MM.1S (cell line): ENCODE measurements around the gene ALKBH3.

Source experiments
- DNase-seq: peaks from one replicate; pipeline ENCODE4 v3.0.0-alpha.2; 2015
- H2AFZ ChIP-seq: fragments of 300-600 bp; sonication (generic); 2 replicates; pipeline ENCODE4 v1.6.0; 2016; ENCODE audit warnings: antibody characterized with exemption, low read length
- H3F3A ChIP-seq: fragments of 300-600 bp; sonication (generic); 2 replicates; pipeline ENCODE4 v1.6.1; 2016; ENCODE audit warnings: mild to moderate bottlenecking, antibody characterized with exemption, low read length, moderate library complexity, mixed read lengths; ENCODE audit not compliant: insufficient read depth
- H3K27ac ChIP-seq: fragments of 300-600 bp; sonication (generic); 2 replicates; pipeline ENCODE4 v1.5.1; 2016; ENCODE audit warnings: mild to moderate bottlenecking, low read length
- H3K27me3 ChIP-seq: fragments of 300-600 bp; sonication (generic); replicated peaks from 2 replicates; pipeline ENCODE4 v1.6.0; 2016; ENCODE audit warnings: low read length; ENCODE audit not compliant: insufficient read depth
- H3K36me3 ChIP-seq: fragments of 300-600 bp; sonication (generic); replicated peaks from 2 replicates; pipeline ENCODE4 v1.6.1; 2016; ENCODE audit warnings: mild to moderate bottlenecking, low read length, mixed read lengths; ENCODE audit not compliant: insufficient read depth
- H3K4me1 ChIP-seq: fragments of 300-600 bp; sonication (generic); 2 replicates; pipeline ENCODE4 v1.6.1; 2016; ENCODE audit warnings: low read length, mixed read lengths
- H3K4me2 ChIP-seq: fragments of 300-600 bp; sonication (generic); 2 replicates; pipeline ENCODE4 v1.6.0; 2016; ENCODE audit warnings: low read depth, low read length
- H3K4me3 ChIP-seq: fragments of 300-600 bp; sonication (generic); 2 replicates; pipeline ENCODE4 v1.5.1; 2016; ENCODE audit warnings: low read length, mixed read lengths
- H3K79me2 ChIP-seq: fragments of 300-600 bp; sonication (generic); 2 replicates; pipeline ENCODE4 v1.6.1; 2016; ENCODE audit warnings: mixed run types, low read length, mixed read lengths
- H3K9ac ChIP-seq: fragments of 300-600 bp; sonication (generic); 2 replicates; pipeline ENCODE4 v1.6.1; 2016; ENCODE audit warnings: low read length, mixed read lengths
- H3K9me2 ChIP-seq: fragments of 300-600 bp; sonication (generic); replicated peaks from 2 replicates; pipeline ENCODE4 v1.6.1; 2016; ENCODE audit warnings: mild to moderate bottlenecking, low read length, mixed read lengths; ENCODE audit not compliant: insufficient read depth
- H3K9me3 ChIP-seq: fragments of 300-600 bp; sonication (generic); replicated peaks from 2 replicates; pipeline ENCODE4 v1.6.1; 2016; ENCODE audit warnings: mild to moderate bottlenecking, low read length, mixed read lengths; ENCODE audit not compliant: insufficient read depth
- H4K20me1 ChIP-seq: fragments of 300-600 bp; sonication (generic); 2 replicates; pipeline ENCODE4 v1.6.1; 2016; ENCODE audit warnings: mild to moderate bottlenecking, low read length, moderate library complexity, mixed read lengths; ENCODE audit not compliant: insufficient read depth
- EZH2 ChIP-seq: fragments of 300-600 bp; sonication (generic); optimal IDR thresholded peaks from 2 replicates; pipeline ENCODE3; 2017; ENCODE audit warnings: low read depth, mild to moderate bottlenecking, antibody characterized with exemption, low read length, mixed read lengths
- EZH2phosphoT487 ChIP-seq: fragments of 300-600 bp; sonication (generic); IDR thresholded peaks from 2 replicates; pipeline ENCODE4 v1.6.1; 2018; ENCODE audit warnings: antibody characterized with exemption, low read length
- TF ChIP-seq, protein P1 (sequence below): fragments of 300-600 bp; sonication (generic); IDR thresholded peaks from 2 replicates; pipeline ENCODE4 v1.5.1; 2016; ENCODE audit warnings: antibody characterized with exemption, low read length, mixed read lengths

The ALKBH3 gene

GRCh38 chr11:43880640-43881159 is at the start of gene ALKBH3:
Gene ALKBH3, plus strand, starts transcription at chr11:43880831. Its CDS starts 1,822 bp downstream, at chr11:43882653.
- Histone ChIP-seq H3K27ac (no peak within 1 kb of the TSS), H2AFZ (peak within 1 kb of the TSS; percentile 98)

DNA sequence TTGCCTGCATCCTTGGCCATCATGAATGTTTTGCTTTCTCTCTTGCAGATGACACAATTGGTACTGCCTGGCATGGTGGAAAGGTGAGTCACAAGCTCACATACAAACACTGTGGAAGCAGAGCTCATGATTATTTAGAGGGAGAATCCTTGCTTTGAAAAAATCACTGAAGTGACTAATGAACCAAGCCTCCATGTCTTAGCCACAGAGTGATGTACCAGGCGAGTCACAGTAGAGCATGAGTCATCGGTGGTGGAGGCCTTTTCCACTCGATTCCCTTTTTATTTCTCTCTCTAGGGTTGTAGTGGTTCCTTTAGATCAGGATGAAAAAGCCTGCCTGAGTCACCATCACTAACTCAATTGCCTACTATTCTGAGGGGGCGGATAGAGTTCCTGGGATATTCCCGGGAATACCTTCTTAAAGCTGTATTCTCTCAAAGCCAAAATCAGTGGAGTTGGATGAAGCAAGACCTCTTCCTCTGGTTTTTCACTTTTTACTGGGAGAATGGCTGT is 49.6 kb upstream of the ALKBH3 start:
- Histone ChIP-seq H3K9me3 (no peaks in the 10 kb centered on the region), H3K4me3 (no peak overlapping the region), H3K9me2 (no peaks in the 10 kb centered on the region), H3K9ac (no peak overlapping the region), H3K27me3 (no peaks in the 10 kb centered on the region), H3F3A (peaks cover 4% of the 10 kb centered on the region; the same call in 1 of the 2 replicates), H3K4me2 (no peak overlapping the region), H3K79me2 (no peaks in the 10 kb centered on the region), H2AFZ (no peak overlapping the region), H3K4me1 (0 out of 2 replicates have a peak, but pooled peaks cover 4% of the 10 kb centered on the region), H4K20me1 (no peaks in the 10 kb centered on the region), H3K27ac (no peak overlapping the region), H3K36me3 (no peaks in the 10 kb centered on the region)
- no peak for DNase-seq
- no peak for TF ChIP-seq EZH2
- TF ChIP-seq, protein P1, sequence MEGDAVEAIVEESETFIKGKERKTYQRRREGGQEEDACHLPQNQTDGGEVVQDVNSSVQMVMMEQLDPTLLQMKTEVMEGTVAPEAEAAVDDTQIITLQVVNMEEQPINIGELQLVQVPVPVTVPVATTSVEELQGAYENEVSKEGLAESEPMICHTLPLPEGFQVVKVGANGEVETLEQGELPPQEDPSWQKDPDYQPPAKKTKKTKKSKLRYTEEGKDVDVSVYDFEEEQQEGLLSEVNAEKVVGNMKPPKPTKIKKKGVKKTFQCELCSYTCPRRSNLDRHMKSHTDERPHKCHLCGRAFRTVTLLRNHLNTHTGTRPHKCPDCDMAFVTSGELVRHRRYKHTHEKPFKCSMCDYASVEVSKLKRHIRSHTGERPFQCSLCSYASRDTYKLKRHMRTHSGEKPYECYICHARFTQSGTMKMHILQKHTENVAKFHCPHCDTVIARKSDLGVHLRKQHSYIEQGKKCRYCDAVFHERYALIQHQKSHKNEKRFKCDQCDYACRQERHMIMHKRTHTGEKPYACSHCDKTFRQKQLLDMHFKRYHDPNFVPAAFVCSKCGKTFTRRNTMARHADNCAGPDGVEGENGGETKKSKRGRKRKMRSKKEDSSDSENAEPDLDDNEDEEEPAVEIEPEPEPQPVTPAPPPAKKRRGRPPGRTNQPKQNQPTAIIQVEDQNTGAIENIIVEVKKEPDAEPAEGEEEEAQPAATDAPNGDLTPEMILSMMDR = no peak
- no peak for TF ChIP-seq EZH2phosphoT487

More at GRCh38 chr11:43880640-43881159, at the start of gene ALKBH3:
- peaks cover 37% of the 10 kb centered on the region for H3K27me3 ChIP-seq
- H3K4me1 ChIP-seq = peaks cover 13% of the 10 kb centered on the region; the same call in 1 of the 2 replicates
- H3K4me2 ChIP-seq = peak within 1 kb of the TSS; percentile 81
- H3K36me3 ChIP-seq = no peaks in the 10 kb centered on the region
- H3K4me3 ChIP-seq = peak within 1 kb of the TSS; percentile 98
- no peaks in the 10 kb centered on the region for H4K20me1 ChIP-seq
- no peaks in the 10 kb centered on the region for H3K9me2 ChIP-seq
- H3K9me3 ChIP-seq = no peaks in the 10 kb centered on the region
- peak within 1 kb of the TSS; percentile 84 for H3K9ac ChIP-seq
- H3F3A ChIP-seq = no peaks in the 10 kb centered on the region
- no peak for TF ChIP-seq EZH2
- H3K79me2 ChIP-seq = peaks cover 14% of the 10 kb centered on the region
- peak; percentile 95 for DNase-seq

DNA sequence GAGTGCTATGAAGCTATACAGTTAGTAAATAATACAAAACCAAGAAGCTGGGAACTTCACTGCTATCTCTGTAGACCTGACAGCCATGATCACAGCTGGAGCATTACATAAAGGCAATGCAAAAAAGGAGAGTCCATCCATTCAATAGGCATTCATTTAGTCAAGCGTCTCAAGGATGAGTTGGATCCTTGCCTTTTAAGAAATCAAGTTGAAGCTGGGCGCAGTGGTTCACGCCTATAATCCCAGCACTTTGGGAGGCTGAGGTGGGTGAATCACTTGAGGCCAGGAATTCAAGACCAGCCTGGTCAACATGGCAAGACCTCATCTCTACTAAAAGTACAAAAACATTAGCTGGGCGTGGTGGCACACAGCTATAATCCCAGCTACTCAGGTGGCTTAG is 48.1 kb upstream of the ALKBH3 start:
- no peaks in the 10 kb centered on the region for H3K36me3 ChIP-seq
- H3K79me2 ChIP-seq = no peaks in the 10 kb centered on the region
- H3K9me2 ChIP-seq = no peaks in the 10 kb centered on the region
- H2AFZ ChIP-seq = no peak overlapping the region
- no peak overlapping the region for H3K9ac ChIP-seq
- 0 out of 2 replicates have a peak, but pooled peaks cover 4% of the 10 kb centered on the region for H3K4me1 ChIP-seq
- no peak overlapping the region for H3K4me3 ChIP-seq
- TF ChIP-seq EZH2 (no peak), EZH2phosphoT487 (no peak)
- TF ChIP-seq, protein P1 = no peak
- no peaks in the 10 kb centered on the region; the same call in 1 of the 2 replicates for H3F3A ChIP-seq
- no peak overlapping the region for H3K4me2 ChIP-seq
- no peaks in the 10 kb centered on the region for H3K27me3 ChIP-seq
- no peak for DNase-seq
- no peaks in the 10 kb centered on the region for H3K9me3 ChIP-seq
- H4K20me1 ChIP-seq = no peaks in the 10 kb centered on the region
- no peak overlapping the region for H3K27ac ChIP-seq

DNA sequence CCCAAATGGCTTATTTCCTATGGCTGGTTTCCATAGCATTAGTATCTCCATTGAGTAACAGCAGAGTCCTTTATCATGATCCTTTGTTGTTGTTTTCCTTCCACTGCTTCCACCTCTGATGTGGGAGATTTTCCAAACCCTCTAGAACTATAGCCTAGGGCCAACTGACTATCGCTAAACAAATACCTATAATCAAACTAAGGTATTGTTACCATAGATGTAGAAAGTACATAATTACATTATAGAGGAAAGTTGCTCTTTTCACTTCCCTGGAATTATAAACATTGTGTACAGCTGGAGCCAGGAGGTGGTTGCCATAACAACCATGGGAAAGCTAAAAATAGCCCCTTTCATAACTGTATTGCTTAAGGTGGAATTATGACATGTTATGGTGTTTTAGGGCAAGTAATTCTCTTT is 47.0 kb upstream of the ALKBH3 start:
- Histone ChIP-seq H3K4me3 (no peak overlapping the region), H3K4me2 (no peak overlapping the region), H3K27ac (no peak overlapping the region), H3K9me3 (no peaks in the 10 kb centered on the region), H3F3A (no peaks in the 10 kb centered on the region; the same call in 1 of the 2 replicates), H3K9ac (no peak overlapping the region), H3K27me3 (no peaks in the 10 kb centered on the region), H3K4me1 (0 out of 2 replicates have a peak, but pooled peaks cover 4% of the 10 kb centered on the region), H3K79me2 (no peaks in the 10 kb centered on the region), H3K9me2 (no peaks in the 10 kb centered on the region), H2AFZ (no peak overlapping the region), H4K20me1 (no peaks in the 10 kb centered on the region), H3K36me3 (no peaks in the 10 kb centered on the region)
- TF ChIP-seq, protein P1 = no peak
- TF ChIP-seq EZH2phosphoT487 (no peak), EZH2 (no peak)
- no peak for DNase-seq
